Measurements from ENCODE around the gene EPB41L2. TPM values are rescaled to one million over a fixed set of nuclear protein-coding genes. Genes with fewer than 3 reads are reported as not detected.

Gene EPB41L2
- total RNA-seq, 1 donor from 2014 or later, result 61.6 TPM

DNA sequence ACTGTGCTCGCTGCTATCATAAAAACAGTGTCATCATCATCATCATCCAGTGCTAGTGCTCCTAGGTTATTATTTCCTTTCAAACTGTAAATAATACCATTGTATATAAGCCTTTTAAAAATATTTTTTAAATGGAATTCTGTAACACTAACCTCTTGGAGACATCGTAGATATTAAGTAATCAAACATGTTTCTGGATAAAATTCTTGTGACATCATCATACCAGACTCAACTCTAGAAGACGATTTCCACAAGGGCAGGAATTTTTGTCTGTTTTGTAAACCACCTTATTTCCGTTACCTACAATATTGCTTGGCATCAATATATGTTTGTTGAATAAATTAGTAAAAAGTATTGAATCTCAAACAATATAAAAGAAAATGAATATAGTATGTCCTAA lies 40.4 kb downstream of the EPB41L2 start:
- TF ChIP-seq, protein P1, sequence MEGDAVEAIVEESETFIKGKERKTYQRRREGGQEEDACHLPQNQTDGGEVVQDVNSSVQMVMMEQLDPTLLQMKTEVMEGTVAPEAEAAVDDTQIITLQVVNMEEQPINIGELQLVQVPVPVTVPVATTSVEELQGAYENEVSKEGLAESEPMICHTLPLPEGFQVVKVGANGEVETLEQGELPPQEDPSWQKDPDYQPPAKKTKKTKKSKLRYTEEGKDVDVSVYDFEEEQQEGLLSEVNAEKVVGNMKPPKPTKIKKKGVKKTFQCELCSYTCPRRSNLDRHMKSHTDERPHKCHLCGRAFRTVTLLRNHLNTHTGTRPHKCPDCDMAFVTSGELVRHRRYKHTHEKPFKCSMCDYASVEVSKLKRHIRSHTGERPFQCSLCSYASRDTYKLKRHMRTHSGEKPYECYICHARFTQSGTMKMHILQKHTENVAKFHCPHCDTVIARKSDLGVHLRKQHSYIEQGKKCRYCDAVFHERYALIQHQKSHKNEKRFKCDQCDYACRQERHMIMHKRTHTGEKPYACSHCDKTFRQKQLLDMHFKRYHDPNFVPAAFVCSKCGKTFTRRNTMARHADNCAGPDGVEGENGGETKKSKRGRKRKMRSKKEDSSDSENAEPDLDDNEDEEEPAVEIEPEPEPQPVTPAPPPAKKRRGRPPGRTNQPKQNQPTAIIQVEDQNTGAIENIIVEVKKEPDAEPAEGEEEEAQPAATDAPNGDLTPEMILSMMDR (IDR thresholded peaks at IDR 0.05; ENCODE audit: unreplicated experiment), result no peak
- no peak for DNase-seq (ENCODE audit: low spot score, unreplicated experiment)
- Mint-ChIP-seq H3K27me3 (no peaks in the 10 kb centered on the region), H3K4me3 (ENCODE audit: low read depth) (no peak overlapping the region), H3K4me1 (ENCODE audit: low read depth) (peaks cover 2% of the 10 kb centered on the region), H3K9me3 (ENCODE audit: low read depth) (no peaks in the 10 kb centered on the region), H3K36me3 (ENCODE audit: insufficient read depth) (no peaks in the 10 kb centered on the region), H3K27ac (no peak overlapping the region)

DNA sequence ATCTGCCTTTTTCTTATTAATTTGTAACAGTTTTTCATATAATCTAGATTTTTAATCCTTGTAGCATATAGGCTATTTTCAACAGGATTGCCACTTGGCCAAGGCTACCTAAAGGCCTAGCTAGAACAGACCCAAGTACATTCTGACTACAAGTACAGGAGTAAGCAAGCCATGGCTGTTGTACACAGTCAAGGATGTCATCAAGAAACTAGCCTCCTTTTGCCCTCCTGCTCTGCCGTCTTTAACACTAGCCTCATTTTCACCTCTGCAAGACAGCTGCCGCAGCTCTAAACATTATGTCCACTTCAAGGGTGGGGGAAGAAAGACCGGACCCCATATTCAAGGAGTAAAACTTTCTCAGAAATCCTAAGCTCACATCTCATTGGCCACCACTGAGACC lies 45.1 kb downstream of the EPB41L2 start:
- peaks cover 18% of the 10 kb centered on the region for H3K4me1 Mint-ChIP-seq (ENCODE audit: low read depth)
- H3K36me3 Mint-ChIP-seq (ENCODE audit: insufficient read depth), result no peaks in the 10 kb centered on the region
- DNase-seq (ENCODE audit: low spot score, unreplicated experiment), result no peak
- TF ChIP-seq, protein P1 (IDR thresholded peaks at IDR 0.05; ENCODE audit: unreplicated experiment), result no peak
- no peaks in the 10 kb centered on the region for H3K27me3 Mint-ChIP-seq
- H3K9me3 Mint-ChIP-seq (ENCODE audit: low read depth), result no peaks in the 10 kb centered on the region
- no peak overlapping the region for H3K4me3 Mint-ChIP-seq (ENCODE audit: low read depth)
- no peak overlapping the region for H3K27ac Mint-ChIP-seq

DNA sequence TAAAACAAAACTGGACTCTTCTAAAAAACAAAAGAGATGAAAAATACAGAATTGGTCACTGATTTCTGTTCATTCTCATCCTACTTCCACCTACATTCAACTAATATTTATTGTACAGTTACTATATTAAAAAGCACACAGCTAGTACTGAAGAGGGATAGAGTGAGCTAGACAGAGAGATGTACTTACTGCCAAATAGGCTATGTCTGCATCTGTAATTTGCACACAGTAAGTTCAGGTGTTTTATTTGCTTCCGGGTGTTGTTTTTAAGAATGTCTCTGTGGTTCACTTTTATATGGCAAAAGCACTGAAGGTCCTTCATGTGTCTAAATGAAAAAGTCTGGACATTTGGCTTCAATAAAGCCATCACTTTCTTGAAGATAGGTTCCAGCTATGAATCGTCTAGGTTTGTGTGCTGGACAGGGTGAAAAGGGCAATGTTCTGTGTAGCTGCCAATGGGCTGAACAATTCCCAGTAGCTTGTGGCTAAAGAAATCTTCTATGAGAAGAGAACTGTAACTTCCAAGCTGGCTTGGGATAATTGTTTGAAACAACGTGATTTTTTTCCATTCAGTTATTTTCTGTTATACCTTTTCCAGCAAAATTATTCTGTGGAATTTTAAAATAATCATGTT lies 47.3 kb downstream of the EPB41L2 start:
- TF ChIP-seq, protein P1 (IDR thresholded peaks at IDR 0.05; ENCODE audit: unreplicated experiment), result no peak
- DNase-seq (ENCODE audit: low spot score, unreplicated experiment), result no peak
- Mint-ChIP-seq H3K4me3 (ENCODE audit: low read depth) (no peak overlapping the region), H3K9me3 (ENCODE audit: low read depth) (no peaks in the 10 kb centered on the region), H3K27ac (no peak overlapping the region), H3K4me1 (ENCODE audit: low read depth) (peaks cover 18% of the 10 kb centered on the region), H3K27me3 (no peaks in the 10 kb centered on the region), H3K36me3 (ENCODE audit: insufficient read depth) (no peaks in the 10 kb centered on the region)

DNA sequence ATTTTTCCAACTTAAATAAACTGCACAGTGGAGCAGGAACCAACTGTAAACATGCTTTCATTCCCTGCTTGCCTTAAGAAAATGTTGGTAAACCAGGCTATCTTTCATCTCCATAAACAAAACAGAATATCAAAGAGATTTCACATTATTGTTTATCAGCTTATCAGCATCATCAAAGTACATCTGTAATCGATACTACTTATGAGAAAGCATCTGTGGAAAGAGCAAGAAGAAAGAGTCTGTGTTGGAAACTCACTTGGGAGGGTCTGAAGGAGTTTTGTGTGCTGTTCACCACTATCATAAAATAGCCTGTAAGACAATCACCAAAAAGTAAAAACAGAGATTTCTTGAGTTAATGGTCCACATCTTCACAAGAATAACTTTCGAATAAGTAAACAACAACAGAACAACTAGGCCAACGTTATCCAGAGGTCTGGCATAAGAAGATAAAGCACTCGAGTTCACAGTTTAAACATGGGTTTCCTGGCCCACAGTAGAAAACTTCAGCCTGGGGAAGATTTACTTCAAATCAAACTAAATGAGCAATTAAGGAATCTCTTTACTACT lies 47.9 kb downstream of the EPB41L2 start:
- TF ChIP-seq, protein P1 (IDR thresholded peaks at IDR 0.05; ENCODE audit: unreplicated experiment), result no peak
- Mint-ChIP-seq H3K36me3 (ENCODE audit: insufficient read depth) (no peaks in the 10 kb centered on the region), H3K4me1 (ENCODE audit: low read depth) (peaks cover 18% of the 10 kb centered on the region), H3K27me3 (no peaks in the 10 kb centered on the region), H3K4me3 (ENCODE audit: low read depth) (no peak overlapping the region), H3K9me3 (ENCODE audit: low read depth) (no peaks in the 10 kb centered on the region), H3K27ac (peak overlapping the region; percentile 30)
- no peak for DNase-seq (ENCODE audit: low spot score, unreplicated experiment)

DNA sequence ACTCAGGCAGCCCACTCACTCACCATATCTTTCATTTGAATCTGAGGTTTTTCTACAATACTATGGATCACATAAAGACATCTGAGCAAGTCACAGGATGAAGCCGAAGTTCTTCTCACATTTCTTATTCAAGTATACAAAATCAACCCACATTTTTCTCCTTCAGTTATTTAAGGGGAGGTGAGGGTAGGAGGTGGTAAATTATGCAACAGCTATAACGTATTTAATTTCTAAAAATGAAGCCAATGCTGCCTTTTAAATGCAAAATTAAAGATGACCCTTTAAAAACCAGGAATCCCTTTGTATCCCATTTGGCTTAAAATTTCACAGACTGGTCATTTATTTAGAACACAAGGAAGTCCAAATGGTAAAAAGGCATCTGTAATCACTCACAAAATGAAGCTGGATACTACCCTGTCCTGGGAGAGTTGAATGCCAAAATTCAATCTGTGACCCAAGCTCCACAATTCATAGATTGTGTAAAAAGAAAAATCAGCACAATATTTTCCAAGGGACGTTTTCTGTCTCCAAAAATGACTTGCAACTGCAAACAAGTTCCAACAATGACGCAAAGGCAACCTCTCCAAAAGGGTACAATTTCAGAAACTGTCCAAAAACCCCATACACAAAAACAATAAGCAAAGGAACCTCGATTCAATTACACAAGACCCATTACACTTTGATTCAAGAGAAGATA lies 48.8 kb downstream of the EPB41L2 start:
- TF ChIP-seq, protein P1 (IDR thresholded peaks at IDR 0.05; ENCODE audit: unreplicated experiment), result no peak
- no peaks in the 10 kb centered on the region for H3K27me3 Mint-ChIP-seq
- peak overlapping the region; percentile 21 for H3K27ac Mint-ChIP-seq
- DNase-seq (ENCODE audit: low spot score, unreplicated experiment), result no peak
- H3K9me3 Mint-ChIP-seq (ENCODE audit: low read depth), result peaks cover 8% of the 10 kb centered on the region
- peaks cover 18% of the 10 kb centered on the region for H3K4me1 Mint-ChIP-seq (ENCODE audit: low read depth)
- H3K4me3 Mint-ChIP-seq (ENCODE audit: low read depth), result no peak overlapping the region
- H3K36me3 Mint-ChIP-seq (ENCODE audit: insufficient read depth), result peaks cover 7% of the 10 kb centered on the region

Data from progenitor cell of endocrine pancreas (in vitro differentiated cells).